T-helper 2 cell (primary cell): ENCODE measurements around the gene BRAF.
"Not testable (repeated sequence)": the region's sequence is repeated elsewhere in the genome, so short reads cannot be mapped to it uniquely, and the experiment has no call there.

ENCODE experiments used
- DNase-seq, 5 experiments: peaks; one replicate each; pipeline versions ENCODE4 v3.0.0 to v3.0.0-alpha.2; 2012 to 2022

The BRAF gene

DNA sequence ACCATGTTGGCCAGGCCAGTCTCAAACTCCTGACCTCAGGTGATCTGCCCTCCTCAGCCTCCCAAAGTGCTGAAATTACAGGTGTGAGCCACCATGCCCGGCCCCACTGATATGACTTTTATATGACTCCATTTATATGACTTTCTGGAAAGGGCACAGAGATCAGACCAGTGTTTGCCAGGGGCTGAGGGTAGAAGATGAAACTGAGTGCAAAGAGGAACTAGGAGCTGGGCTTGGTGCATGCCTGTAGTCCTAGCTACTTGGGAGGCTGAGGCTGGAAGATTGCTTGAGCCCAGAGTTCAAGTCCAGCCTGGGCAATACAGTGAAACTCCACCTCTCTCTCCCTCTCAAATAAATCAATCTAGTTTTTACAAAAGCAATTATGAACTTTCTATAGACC lies 7.5 kb downstream of the BRAF start:
- DNase-seq, result no peak

DNA sequence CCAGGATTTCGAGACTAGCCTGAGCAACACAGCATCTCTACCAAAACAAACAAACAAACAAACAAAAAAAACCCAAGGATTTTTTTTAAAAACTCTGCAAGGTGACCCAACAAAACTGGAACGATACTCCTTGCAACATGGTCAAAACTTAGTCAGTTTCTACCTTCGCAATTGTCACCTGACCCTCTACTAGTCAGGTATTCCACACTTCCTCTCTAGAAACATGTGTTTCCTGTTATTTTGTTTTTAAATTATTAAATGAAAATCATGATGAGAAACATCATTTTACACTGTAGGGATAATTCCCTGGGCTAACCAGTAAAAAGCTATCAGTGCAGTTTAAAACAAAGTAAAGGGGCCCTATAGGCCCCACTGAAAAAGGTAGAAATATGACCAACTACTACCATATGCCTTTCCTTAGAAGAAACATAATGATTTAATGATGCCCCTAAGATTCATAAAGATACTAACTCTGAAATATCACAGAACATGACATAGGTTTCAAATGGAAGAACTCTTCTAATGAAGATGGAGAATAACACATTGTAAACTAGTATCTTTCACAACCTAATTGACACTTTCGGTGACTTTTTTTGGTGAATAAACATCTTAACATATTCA lies 8.7 kb downstream of the BRAF start:
- no peak for DNase-seq

DNA sequence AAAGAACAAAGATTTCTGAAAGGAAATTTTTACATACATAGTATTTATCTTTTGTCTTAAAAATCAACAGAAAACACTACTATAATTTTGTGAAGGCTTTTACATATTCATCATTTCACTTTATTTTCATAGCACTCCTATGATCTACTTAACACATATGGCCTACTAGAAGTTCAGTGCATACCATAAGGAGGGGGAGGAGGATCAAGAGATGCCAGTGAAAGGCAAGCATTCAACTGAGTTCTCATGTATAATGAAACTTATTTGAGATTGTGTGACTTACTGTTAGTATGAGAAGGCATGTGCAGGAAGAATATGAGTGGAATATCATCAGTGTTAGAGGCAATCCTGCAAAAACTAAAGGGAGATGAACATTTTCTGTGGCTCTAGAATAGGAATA lies 10.6 kb downstream of the BRAF start:
- no peak for DNase-seq

DNA sequence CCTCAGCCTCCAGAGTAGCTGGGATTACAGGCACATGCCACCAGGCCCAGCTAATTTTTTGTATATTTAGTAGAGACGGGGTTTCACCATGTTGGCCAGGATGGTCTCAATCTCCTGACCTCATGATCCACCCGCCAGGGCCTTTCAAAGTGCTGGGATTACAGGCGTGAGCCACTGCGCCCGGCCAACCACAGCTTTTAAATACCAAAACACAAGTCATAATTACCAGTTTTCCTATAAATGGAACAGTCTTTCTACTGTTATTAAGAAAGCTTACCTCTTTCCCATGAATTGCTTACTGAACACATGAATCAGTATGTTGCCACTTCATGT lies 11.2 kb downstream of the BRAF start:
- DNase-seq, result not testable (repeated sequence)

DNA sequence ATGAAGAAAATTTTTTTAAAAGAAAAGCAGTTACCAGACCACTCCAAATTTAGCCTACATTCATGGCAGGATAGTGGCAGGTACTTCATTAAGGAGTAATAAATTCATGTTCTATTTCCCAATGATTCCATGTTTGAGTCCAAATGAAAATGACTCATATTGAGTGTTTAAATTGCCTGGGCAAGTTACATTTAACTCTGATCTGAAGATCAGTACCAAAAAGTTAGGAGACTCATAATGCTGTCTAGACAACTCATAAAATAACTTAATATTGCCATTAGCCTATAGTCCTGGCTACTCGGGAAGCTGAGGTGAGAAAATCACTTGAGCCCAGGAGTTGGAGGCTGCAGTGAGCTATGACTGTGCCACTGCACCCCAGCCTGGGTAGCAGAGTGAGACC lies 13.0 kb downstream of the BRAF start:
- DNase-seq, result no peak

DNA sequence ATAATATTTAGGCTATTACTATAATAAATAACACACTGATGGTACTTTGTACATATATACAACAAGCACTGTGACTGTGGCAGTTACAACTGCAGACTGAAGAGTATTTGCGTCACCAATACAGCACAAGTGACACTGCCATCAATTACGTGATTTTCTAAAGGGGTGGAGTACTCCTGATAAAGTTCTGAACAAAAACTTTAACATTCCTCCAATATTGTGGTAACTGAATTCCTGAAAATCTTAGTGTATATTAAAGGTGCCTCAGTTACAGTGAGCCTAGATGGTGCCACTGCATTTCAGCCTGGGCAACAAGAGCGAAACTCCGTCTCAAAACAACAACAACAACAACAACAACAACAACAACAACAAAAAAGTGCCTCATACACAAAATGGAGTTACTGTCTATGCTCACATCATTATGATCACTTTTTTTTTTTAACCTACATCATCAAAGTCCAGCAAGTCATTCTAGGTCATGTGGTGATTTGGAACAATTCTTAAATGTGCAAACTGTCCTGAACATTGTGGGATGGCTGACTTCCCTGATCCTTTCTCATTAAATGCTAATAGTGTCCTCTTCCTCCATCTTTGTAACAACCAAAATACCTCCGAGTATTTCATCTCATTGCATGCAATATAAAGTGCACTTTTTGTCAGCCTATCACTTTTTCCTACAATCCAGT lies 15.1 kb downstream of the BRAF start:
- DNase-seq, result no peak

DNA sequence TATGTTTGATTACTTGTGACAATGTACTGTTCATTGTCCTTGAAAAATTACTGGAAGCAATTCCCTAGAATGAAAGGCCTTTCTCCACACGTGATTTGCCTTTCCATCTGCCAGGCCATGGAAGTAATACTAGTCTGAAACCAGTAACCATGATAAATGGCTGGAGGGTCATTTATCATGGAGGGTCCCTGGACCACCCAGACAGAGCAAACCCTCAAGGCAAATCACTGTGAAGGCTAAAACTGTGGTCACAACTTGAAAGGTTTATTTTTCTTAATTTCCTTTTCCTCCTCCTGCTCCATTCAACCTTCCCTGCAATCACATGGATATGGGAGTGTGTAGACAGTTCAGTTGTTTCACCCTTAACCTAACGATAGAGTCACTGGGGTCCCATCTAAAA lies 16.4 kb downstream of the BRAF start:
- no peak for DNase-seq

DNA sequence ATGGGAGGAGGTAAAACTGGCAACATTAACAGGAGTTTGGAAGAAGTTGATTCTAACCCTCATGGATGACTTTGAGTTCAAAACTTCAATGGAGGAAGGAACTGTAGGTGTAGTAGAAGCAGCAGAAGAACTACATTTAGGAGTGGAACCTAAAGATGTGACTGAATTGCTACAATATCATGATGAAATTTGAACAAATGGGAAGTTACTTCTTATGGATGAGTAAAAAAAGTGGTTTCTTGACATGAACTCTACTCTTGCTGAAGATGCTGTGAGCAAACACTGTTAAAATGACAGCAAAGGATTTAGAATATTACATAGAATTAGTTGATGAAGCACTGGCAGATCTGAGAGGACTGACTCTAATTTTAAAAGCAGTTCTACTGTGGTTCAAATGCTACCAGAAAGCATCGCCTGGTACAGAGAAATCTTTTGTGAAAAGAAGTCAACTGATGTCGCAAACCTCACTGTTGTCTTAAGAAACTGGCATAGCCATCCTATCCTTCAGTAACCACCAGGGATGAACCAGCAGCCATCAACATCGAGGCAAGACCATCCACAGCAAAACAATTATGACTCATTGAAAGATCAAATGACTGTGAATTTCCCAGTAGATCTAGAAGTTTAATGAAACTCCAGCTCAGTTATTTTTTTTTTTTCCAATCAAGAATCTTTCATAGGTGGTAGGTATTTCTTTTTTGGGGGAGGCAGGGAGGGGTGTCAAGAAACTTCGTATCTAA lies 20.8 kb downstream of the BRAF start:
- DNase-seq, result peak in 1 of 5 experiments; percentile 50

DNA sequence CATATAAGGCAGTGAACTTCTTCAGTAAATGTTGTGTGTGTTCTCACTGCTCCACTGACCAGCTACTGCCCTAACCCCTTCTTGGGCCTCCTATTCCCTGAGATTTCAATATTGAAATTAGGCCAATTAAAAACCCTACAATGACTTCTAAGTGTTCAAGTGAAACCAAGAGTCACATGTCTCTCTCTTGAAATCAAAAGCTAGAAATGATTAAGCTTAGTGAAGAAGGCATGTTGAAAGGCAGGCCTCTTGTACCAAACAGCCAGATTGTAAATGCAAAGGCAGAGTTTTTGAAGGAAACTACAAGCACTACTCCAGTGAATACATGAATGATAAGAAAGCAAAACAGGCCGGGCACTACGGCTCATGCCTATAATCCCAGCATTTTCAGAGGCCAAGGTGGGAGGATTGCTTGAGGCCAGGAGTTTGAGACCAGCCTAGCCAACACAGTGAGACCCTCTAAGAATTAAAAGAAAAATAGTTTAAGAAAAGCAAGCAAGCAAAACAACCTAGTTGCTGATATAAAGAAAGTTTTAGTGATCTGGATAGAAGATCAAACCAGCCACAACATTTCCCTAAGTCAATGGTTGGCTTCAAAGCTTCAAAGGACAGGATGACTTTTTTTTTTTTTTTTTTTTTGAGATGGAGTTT lies 22.3 kb downstream of the BRAF start:
- DNase-seq, result peak in 1 of 5 experiments; percentile 73

DNA sequence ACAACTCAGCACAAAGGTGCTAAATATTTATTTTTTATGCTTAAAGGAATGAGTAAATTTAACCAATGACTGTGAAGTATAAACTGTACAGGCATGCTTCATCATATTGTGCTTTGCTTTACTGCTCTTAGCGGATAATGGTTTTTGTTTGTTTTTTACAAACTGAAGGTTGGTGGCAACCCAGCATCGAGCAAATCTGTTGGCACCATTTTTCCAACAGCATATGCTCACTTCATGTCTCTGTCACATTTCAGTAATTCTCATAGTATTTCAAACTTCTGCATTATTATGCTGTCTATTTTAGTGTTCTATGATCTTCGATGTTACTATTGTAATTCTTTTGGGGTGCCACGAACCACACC lies 22.8 kb downstream of the BRAF start:
- no peak for DNase-seq

DNA sequence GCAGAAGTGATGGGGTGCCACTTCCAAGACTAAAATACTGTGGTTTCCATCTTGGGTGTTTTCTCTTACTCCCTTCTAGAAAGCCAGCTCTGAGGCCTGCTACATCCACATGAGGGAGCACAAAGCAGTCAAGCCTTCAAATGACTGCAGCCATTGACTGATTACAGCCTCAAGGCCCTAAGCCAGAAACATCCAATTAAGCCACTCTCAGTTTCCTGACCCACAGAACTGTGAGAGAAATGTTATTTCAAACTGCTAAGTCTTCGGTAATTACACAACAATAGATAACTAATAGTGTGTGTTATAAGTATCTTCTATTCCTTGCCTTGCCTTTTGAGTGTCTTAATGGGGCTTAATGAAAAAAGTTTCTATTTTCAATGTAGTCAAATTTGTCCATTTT lies 24.8 kb downstream of the BRAF start:
- DNase-seq, result no peak

DNA sequence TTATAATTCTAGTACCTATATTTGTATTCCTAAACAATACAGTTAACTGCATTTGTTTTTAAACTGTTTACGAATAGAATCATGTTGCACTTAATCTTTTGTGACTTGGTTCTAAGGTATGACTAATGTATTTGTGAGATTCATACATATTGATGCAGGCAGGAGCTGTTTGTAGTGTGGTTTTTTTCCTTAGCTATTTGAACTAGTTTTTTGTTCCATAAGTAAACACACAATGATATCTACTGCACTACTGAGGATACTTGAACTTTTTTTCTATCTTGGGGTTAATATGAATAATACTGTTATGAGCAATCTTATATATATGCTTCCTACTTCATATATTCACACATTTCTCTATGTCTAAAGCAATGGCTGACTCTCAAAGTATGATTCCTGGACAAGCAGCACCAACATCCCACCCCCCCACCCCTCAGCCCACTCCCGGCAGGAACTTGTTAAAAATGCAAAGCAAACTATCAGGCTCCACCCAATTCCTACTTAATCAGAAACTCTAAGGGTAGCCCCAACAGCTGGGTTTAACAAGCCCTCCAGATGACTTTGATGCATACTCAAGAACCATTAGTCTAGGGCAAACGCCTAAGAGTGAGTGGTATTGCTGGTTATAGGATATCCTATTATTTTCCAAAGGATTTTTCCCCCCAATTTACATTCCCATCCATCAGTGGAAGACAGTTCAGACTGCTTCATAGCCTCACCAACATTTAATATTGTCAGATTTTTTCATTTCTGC lies 25.8 kb downstream of the BRAF start:
- DNase-seq, result peak in 1 of 5 experiments; percentile 9

DNA sequence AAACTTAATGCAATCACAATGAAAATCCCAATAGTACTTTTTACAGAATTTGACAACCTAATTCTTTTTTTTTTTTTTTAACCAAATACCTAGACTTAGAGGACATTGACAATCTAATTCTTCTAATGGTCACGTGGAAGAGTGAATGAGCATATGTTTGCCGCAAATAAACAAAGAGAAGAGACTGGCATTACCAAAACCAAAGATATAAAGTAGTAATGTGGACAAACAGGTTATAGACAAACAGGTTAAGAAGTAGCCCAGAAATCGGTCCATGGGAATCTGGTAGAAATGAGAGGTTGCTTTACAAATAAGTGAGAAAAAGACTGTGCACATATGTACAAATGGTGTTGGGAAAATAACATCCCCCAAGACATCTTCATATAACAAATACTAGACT lies 27.7 kb downstream of the BRAF start:
- no peak for DNase-seq

DNA sequence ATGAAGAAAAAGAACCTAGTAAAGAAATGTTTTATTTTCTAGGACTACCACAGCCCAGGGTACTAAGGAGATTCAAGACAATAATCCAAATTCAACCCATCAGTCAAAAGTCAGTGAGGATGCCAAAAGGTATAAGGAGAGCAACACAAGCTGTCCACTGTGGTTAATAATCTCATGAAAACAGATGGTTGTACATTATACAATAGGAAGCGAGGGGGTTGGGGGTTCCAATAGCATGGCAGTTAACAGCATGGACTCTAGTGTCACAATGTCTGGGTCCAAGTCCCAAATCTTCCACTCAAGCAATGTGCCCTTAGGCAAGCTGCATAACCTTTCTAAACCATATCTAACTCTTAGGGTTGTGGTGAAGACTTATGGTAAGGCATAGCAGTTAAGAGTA lies 35.1 kb downstream of the BRAF start:
- no peak for DNase-seq

DNA sequence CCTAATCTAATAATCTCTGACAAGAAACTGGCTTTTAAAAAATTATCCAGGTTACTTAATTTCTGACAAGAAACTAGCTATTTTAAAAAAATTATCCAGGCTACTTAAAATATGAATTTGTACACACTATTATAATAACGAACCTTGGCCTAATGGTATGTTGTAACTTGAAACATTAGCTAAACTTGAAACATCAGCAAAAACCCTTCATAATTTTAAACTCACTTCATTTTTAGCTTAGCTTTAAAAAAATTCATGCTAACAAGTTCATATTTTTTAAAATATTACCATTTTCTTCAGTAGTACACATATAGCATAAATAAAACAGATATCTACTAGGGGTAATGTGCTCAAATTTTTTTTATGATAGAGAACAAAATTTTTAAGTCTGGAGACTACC lies 35.6 kb downstream of the BRAF start:
- DNase-seq, result no peak

DNA sequence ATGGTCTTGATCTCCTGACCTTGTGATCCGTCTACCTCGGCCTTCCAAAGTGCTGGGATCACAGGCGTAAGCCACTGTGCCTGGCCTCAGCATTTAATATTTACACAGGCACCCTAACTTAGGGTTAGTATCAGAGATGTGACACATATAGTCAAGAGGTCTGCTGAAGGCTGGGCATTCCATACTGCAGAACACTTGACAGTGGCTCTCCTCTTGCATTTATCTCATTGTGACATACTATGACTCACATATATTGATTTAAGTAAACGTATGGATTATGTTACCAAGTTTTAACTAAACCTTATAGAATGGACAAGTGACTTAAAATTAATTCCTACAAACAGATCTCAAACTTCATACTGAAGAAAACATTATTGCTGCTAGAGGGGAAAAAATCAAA lies 36.6 kb downstream of the BRAF start:
- no peak for DNase-seq

DNA sequence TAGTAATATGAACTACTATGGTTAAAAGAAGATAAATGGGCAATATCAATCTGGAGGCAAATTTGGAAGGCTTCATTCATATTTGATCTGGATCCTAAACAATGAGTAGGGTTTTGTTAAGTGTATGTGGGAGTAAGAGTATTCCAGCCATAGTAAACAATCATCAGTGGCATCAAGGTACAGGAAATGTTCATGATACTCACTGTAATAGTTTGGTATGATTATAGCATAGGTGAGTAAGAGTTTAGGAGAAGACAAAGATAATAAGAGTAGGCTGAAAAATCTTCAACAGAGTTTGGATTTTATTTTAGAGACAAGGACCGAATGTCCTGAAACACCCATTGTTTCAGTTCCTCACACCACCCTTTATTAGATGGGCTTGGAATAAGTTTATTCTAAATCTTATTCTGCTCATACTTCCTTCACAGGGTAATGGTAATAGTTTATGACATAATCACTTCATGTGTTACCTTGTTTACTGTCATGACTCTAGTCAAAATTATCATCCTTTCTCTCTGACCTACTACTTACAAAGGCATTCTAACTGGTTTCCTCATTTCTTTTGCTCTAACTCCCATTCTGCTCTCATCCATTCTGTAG lies 38.9 kb downstream of the BRAF start:
- no peak for DNase-seq

DNA sequence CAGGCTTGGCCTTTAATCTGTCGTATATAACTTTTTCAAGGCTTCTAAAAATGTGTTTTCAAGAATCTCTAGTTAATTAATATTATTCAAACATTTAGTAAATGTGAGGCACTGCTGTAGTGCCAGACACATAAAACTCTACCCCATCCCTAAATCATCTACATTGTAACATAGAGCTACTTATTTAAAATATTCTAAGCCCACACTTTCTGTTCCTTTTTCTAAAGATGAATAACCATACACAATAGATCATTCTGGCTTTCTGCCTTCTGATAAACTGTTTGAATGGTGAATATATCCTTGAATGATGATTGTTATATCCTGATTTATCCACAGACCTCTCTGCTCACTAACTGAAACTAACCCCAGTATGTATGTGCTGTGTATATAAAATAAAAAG lies 41.4 kb downstream of the BRAF start:
- no peak for DNase-seq

DNA sequence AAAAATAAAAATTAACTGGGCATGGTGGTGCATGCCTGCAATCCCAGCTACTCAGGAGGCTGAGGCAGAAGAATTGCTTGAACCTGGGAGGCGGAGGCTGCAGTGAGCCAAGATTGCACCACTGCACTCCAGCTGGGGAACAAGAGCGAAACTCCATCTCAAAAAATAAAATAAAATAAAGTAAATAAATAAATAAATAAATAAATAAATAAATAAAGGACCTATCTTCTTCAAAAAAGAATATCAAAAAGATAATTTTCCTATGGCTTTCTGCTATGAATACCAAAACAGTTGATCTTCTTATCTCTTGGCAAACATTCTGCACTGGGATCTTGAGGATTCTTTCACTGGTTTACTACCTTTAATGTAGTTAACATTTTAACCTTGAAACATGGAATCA lies 41.9 kb downstream of the BRAF start:
- DNase-seq, result not testable (repeated sequence)

DNA sequence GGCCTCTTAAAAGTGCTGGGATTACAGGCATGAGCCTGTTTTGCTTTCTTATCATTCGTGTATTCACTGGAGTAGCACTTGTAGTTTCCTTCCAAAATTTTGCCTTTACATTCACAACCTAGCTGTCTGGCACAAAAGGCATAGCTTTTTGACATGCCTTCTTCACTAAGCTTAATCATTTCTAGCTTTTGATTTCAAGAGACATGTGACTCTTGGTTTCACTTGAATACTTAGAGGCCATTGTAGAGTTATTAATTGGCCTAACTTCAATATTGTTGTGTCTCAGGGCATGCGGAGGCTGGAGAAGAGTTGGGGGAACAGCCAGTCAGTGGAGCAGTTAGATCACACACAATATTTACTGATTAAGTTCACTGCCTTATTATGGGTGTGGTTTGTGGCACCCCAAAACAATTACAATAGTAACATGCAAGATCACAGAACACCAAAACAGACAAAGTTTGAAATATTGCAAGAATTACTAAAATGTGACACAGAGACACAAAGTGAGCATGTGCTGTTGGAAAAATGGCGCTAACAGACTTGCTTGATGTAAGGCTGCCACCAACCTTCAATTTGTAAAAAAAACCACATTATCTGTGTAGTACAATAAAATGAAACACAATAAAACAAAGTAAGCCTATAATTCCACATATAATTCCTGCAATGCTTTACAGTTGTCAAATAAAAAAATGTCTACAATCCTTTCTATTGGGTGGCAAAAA lies 43.1 kb downstream of the BRAF start:
- peak in 1 of 5 experiments; percentile 58 for DNase-seq

DNA sequence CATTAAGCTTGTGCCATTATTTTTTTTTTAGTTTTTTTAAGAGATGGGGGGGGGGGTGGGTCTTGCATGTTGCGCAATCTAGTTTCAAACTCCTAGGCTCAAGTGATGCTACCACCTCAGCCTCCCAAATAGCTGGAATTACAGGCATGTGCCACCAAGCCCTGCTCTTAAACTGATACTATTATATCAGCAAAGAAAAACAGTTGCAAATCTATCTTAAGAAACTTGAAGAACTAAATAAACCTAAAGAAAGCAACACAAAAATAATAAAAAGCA lies 47.5 kb downstream of the BRAF start:
- DNase-seq, result no peak
